GM21717 (cell line): Measurements from ENCODE around the gene CRADD.
A peak's percentile ranks its signal among the peaks of the same experiment; 100 is the strongest.

Source experiments
- ATAC-seq: cut with Tn5 transposase; IDR thresholded peaks from one replicate; pipeline ENCODE4 v1.9.1; 2021; ENCODE audit warnings: mild to moderate bottlenecking, moderate library complexity; ENCODE audit not compliant: unreplicated experiment

The CRADD gene

DNA sequence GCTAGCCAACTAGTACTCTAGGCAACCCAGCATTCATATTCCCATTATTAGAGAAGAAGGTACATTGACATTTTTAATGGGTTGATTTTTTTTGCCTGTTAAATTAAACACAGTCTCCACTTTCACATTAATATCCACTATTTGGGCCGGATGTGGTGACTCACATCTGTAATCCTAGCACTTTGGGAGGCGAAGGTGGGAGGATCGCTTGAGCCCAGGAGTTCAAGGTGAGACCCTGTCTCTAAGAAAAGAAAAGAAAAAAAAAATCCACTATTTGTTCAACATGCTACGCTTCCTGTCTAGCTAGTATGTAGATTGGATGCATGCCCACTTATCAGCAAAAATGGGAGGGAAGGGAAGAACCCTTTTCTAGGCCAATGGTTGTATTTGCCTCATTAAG is 7.1 kb upstream of the CRADD start:
- ATAC-seq, result no peak

- no peak for ATAC-seq
These were observed 6.1 kb upstream of the CRADD start for GRCh38 chr12:93671044-93671443.

DNA sequence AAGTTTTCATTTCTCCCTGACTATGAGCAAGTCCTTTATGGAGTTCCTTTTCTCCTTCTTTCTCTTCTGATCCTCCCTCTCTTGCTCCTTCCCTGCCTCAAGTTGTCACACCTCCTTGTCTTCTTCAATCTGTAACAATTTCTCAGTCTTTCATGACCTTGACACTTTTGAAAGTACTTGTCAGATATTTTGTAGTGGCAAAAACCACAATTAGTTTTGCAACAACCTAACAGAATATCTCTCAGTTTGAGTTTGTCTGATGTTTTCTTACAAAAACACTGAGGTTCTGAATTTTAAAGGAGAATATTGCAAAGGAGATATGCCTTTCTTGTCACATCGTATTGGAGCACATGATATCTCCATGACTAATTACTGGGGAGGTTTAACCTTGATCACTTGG is 4.1 kb upstream of the CRADD start:
- no peak for ATAC-seq

DNA sequence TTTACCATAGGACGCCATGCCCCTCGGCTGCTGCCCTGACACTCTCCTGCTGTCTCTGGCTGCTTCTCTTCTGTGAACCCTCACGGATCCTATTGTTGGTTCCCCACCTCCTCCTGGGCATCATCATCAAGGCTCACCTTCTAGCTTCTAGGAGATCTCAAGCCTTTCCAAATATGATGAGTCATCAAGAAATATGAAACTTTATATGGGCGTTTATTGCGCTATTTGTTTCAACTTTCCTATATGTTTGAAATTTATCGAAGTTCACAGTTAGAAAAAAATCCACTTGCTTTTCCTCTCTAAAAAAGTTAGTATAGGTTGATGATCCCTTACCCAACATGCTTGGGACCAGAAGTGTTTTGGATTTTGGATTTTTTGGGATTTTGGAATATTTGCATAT is 2.8 kb upstream of the CRADD start:
- ATAC-seq, result no peak

GRCh38 chr12:93676408-93677194 is 574 bp upstream of the CRADD start:
- ATAC-seq, result no peak

GRCh38 chr12:93678779-93679178 is 1.6 kb downstream of the CRADD start:
- no peak for ATAC-seq

DNA sequence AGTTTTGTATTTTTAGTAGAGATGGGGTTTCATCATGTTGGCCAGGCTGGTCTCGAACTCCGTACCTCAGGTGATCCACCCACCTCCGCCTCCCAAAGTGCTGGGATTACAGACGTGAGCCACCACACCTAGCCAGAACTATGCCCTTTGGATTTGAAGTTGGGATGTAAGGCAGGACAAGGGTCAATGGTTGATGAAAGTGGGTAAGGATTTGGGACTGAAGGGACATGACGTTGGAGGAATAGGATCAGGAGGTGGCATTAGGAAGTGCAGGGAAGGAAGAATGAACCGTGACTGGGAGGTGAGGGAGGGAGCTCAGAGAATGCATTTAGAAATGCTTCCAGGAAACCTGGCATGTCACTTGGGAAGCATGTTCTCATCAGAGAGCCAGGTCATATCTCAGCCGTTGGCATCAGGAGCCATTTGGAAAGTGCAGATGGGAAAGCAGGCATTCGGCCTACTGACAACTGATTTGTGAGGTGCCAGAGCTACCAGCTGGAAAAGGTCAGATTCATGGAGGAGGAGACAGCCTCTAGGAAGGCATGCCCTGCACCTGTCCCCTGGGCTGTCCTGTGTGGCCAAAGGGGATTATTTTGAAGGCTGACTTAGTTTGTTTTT is 2.2 kb downstream of the CRADD start:
- no peak for ATAC-seq

GRCh38 chr12:93680006-93680405 is 2.8 kb downstream of the CRADD start:
- ATAC-seq, result no peak

GRCh38 chr12:93682846-93683261 is 5.7 kb downstream of the CRADD start:
- no peak for ATAC-seq

DNA sequence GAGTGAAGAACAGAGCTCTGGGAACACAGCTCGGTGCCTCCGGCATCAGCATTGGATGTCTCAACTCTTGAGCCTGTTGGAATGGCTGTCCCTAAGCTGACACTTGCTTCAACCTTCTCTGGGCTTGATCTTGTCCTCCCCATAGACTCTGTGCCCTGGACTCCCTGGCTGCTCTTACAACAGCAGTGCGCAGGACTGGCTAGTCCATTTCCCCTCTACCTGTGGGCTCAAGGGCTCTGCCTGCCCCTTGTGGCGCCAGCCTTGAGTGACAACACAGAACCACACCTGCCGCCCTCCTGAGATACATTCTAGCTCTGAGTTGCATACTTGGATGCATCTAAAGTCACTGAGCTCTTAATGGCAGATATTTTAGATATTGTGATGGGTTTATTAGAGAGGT is 6.2 kb downstream of the CRADD start:
- no peak for ATAC-seq

DNA sequence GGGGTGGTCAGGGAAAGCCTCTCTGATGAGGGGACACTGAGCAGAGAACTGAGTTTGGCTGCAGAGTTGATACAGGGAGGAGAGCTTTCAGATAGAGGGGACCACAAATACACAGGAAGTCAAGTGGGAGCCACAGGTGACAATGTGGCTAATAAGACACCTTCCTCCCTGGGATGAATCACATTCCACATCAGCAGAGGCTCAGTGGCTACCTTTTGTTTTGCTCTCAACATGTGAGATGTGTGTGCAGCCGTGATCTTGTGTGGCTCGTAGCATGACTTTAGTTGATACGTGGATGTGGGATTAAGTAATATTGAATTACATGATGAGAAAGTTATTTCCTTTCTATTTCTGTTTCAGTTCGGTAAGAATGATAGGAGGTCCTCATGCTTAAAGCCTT is 7.5 kb downstream of the CRADD start:
- ATAC-seq, result no peak

DNA sequence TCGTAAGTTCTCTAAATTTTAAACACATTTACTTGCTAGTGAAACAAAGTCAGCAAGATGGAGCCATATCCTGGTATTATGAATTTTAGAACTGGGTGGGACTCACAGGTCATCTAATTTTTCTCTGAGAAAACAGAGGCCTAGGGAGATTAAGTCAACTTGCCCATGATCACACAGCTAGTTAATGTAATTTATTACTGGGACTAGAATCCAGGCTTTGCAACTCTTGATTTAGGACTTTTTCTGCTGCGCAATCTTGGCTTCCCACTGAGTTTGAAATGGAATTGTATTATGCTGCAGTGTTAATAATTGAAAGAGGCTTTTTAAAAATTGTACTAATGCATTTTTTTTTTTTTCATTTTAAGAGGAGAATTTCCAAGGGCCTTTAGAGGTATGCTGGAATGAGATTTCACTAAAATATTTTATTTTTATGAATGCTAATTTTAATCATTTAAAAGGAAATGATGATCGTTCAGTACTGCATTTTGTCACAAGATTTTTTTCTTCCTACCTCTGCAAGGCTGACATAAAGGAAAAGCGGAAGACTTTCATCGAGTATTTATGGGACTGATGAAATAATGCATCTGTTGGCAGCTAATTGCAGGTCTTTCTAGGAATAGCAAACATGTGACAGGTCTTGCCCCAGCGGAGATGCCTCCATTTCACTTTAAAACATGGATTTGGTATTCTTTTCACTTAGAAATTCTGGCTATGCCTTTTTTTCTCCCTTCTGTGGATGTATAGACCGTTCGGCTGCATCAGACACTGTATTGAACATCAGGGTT is 9.6 kb downstream of the CRADD start:
- no peak for ATAC-seq

DNA sequence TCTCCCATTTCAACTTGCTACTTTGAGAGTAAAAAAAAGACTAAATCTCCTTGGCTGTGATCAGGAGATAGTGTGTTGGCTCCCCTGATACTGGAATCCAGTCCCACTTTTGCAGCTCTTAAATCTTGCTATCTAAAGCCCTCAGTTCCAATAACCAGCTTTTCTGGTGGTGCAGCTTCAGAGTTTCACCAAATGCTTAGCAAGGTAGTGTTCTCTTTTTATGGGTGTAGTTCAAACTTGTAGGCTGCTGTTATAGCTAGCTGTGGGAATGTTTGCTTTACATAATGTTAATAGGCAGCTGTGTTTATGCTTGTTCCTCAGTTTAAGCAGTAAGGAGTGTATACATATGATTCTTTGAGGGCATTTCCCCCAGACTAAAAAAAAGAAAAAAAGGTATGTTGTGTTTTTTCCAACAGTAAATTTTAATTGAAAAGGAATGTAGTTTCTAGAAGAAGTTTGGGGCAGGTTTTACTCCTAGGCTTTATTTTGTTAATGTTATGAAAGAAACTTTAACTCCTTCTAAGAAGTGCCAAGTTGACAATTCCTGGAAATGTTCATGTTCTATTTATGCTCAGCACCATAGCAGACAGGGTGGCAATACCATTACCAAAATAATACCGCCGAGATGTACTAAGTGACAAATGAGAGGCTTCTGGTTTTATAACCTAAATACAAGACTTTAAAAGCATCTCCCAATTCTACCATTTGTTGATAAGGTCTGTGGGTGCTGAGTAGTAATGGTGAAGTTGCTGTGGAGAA is 12.1 kb downstream of the CRADD start:
- no peak for ATAC-seq

- no peak for ATAC-seq
These were observed 19.3 kb downstream of the CRADD start for GRCh38 chr12:93696462-93696861.

- no peak for ATAC-seq
These were observed 21.3 kb downstream of the CRADD start for GRCh38 chr12:93698307-93699092.

- ATAC-seq, result no peak
These were observed 22.3 kb downstream of the CRADD start for GRCh38 chr12:93699271-93700145.

DNA sequence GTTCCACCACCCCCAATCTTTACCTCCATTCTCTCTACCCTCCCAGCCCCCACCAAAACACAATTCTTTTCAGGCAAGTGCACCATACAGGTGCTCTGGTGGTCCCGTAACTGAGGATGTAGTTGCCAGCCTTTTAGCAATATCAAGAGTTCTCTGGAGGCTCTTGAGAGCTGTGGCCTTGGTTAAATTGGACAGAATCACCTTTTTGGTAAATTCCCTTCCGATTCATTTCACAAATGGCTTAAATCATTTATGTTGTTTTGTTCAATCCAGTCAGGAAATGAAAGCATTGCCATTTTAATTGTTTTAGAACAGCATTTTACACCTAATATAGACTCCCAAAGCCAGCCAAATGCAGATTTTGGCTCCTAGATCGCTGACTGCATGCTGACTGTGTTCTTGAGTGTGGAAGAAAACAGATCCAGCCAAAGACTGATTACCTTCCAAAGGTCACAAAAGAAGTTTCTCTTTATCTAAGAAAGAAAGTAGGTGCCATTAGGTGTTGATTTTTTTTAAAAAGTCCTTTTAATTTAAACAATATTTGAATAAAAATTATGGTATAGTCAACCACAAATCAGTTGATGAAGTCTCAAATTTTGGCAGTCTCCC is 25.6 kb downstream of the CRADD start:
- ATAC-seq, result no peak

GRCh38 chr12:93704122-93704521 is 26.9 kb downstream of the CRADD start:
- peak; percentile 67 for ATAC-seq

GRCh38 chr12:93704625-93705024 is 27.4 kb downstream of the CRADD start:
- no peak for ATAC-seq
